T-helper 2 cell treated with Interferon-gamma antibody and Interleukin-4, amounts not matched to agents 100 ng/mL and 5 ng/mL, for 36 hours (primary cell): ENCODE results near the gene ARHGAP10. TPM values are rescaled to one million over a fixed set of nuclear protein-coding genes. Genes with fewer than 3 reads are reported as not detected.

Source experiments
- intact Hi-C: fragments of 100-400 bp; cut with micrococcal nuclease; formaldehyde crosslinking; loops from one replicate; pipeline ENCODE4 v1.15.1; 2023
- total RNA-seq: library from RNA; stranded (reverse); gene quantifications from 2 replicates; pipeline ENCODE4 v1.2.3, GENCODE V29; 2022

ARHGAP10 gene
- total RNA-seq, 1 donor from 2014 or later, result 21.7 TPM

DNA sequence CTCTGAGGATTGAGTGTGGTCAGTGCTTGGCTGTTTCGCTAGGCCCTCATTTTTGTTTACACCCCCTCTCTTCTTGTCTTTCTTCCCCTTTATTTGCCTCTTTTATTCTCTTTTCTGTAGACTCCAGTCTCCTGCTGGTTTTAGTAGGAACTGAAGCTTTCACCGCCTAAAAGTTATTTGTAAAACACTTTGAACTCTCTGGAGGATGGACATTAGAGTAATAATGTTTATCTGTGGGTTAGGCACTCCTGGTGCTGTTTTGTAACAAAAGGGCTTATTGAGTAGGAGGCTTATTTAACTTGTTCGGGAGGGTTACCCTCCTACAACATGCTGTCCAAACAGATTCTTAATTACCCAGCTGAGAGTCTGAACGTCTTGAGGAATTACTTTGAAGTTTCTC, 1.6 kb upstream of the ARHGAP10 start:
- intact Hi-C loops, result loop anchor here (5.0 kb wide), 1 partner anchor 712 kb away; the partner anchor contains the start of gene NR3C2

DNA sequence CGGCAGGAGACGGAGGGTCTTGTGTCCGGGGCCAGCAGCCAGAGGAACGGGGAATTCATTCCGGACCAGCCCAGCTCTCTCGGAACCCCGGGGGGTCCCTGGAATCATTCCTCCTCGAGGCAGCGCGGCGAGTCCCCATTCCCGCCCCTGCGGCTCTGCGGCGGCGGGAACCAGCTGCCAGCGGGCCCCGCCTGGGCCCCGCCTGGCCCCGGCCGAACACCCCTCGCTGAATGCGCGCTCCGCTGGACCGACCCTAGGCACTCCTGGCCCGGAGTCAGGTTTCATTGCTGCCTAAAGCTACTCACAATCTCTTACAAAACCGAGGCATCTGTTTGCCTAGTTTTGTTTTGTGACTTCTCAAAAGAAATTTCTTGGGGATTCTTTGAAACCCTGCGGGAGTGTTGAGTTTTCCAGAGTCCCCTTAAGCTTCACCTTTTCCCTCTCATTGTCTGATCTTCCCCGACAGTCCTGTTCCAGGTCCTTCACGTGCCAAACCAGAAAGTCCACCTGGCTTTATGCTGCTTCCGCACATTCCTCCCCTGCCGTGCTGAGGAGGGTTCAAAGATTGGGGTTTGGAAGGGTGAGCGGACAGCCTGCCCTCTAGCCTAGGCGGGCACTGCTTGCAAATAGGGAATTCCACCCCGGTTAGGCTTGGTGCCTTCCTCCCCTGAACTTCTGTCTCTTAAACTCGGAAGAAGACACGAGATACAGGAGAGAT, 789 bp downstream of the ARHGAP10 start:
- intact Hi-C loops, result loop anchor here (1.0 to 5.0 kb wide), 3 partner anchors 9 to 710 kb away; partner anchors contain the start of gene NR3C2

DNA sequence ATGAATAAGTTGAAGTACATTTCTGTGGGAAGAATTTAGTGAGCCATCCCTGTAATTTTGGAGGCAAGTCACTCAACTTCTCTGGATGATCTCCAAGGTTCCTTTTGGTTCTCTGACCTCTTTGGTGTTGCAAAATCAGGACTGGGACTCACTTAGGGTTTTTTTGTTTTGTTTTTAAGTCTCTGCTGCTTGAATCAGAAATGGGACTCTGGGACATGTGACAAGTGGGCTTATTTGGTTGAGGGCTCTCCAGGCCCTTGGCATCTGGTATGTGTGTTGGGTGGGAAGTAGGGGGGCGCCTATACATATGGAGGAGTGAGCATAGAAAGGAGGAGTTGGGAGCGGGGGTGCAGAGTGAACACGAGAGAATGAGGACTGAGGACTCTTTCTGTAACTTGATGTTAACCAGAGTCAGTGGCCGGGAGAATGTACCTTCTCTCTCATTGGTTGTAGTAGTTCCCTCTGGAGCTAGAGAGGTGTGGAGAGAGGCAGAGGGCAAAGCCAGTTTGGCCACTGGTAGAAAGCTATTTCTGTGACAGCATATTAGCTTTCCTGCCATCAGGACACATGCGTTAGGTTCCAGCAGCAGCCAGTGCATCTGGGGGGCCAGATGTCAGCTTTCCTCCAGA, 1.9 kb downstream of the ARHGAP10 start:
- intact Hi-C loops, result loop anchor here (1.0 to 5.0 kb wide), 2 partner anchors 7 to 708 kb away; partner anchors contain the start of gene NR3C2

GRCh38 chr4:147734496-147734895, 2.6 kb downstream of the ARHGAP10 start:
- intact Hi-C loops, result loop anchor here (5.0 kb wide), 1 partner anchor 708 kb away; the partner anchor contains the start of gene NR3C2

DNA sequence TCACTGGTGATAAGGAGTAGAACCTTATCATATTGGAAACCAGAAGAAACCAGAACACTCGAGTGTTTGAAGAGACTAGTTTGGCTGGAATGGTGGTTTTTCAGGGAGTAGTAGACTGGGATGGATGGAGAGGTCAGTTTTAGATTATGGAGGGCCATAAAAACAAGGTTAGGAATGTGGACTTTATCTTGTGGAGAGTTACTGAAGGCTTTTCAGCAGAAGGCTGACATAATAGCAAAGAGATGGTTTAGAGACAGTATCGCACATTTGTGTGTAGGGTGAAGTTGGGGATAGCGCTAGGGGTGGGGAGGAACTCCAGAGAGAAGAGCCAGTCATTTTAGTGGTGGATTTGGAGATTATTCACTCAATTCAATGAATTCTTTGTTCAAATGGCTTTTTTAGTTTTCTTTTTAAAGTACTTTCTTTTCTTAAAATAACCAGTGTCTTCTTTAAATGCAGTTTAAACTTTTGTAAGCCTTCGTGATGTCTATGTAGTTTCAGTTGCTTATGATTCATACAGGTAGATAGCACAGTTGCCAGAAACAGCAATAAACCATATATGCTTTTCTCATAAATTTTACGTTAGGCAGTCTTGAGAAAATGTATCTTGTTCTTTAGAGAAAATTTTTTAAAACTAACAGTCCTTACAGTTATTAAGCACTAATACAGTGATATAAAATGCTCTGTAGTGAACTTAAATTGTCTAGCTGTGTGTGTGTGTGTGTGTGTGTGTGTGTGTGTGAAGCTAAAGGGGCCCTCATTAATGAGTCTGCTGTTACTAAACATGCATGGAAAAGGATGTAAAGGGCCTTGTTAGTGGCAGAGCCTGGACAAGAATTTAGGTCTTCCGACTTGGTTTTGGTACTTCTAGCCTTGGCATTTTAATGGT, 3.8 kb downstream of the ARHGAP10 start:
- intact Hi-C loops, result no loop called here

- intact Hi-C loops, result no loop called here
These were observed 4.6 kb downstream of the ARHGAP10 start for GRCh38 chr4:147736458-147736857.

- intact Hi-C loops, result no loop called here
These were observed 5.7 kb downstream of the ARHGAP10 start for GRCh38 chr4:147737623-147738022.

DNA sequence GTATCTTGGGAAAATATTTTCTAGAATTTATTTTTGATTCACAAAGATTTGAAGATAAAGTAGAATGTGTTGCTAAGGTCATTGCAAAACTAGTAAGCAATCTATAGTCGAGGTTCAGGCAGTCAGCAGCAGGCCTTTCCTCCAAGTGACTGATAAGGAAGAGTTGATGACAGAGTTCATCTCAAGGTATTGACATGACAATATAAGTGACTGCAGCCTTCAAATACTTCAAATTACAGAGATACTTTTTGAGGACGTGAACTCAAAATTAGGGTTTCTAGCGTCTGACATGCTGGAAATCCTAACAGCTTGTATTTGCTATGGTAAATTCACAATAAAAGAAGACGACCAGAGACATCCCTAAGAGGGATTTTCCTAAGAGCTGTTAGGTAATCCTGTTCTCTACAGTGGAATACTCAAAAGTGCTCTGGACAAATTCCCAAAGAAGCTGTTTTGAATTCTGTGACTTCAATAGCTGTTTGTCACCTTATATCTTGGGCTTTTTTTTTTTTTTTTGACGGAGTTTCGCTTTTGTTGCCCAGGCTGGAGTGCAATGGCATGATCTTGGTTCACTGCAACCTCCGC, 7.4 kb downstream of the ARHGAP10 start:
- intact Hi-C loops, result no loop called here

- intact Hi-C loops, result no loop called here
These were observed 8.3 kb downstream of the ARHGAP10 start for GRCh38 chr4:147740176-147740575.

GRCh38 chr4:147741190-147741788, 9.4 kb downstream of the ARHGAP10 start:
- intact Hi-C loops, result loop anchor here (1.0 kb wide), 1 partner anchor 8 kb away; no protein-coding TSS in a partner anchor

GRCh38 chr4:147747787-147748454, 16.0 kb downstream of the ARHGAP10 start:
- intact Hi-C loops, result no loop called here

GRCh38 chr4:147749811-147750321, 18.0 kb downstream of the ARHGAP10 start:
- intact Hi-C loops, result no loop called here

GRCh38 chr4:147753047-147753446, 21.2 kb downstream of the ARHGAP10 start:
- intact Hi-C loops, result no loop called here

GRCh38 chr4:147754037-147754445, 22.2 kb downstream of the ARHGAP10 start:
- intact Hi-C loops, result no loop called here

DNA sequence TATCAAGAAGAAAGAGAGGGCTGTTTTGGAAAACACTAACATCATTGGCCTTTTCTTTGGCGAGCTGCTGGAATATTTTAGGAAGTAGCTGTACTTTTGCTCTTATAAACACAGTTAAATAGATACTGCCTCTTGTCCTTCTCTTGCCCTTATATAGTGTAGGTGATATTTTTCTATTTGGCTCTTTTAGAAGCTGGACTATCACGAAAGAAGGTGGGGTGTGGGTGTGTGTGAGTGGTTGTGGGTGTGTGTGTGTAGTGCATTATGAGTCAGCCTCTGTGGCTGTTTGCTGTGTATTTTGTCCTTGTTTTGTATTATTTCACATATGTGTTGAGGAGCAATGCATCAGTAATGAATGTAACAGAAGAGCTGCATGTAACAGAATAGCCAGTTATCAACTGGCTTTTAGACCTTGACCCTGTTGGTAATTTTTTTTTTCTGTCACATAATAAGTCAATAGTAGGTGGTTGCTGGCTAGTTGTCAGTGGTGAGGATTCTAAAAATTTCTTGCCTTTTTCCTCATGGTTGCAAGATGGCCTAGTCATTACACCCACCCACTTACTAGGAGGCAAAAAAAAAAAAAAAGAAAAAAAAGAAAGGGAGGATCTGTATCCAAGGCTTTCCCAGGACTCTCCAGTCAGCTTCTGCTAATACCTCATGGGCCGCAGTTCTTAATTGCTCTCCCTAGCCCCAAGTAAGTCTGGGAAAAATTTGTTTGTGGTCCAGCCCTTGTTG, 23.8 kb downstream of the ARHGAP10 start:
- intact Hi-C loops, result no loop called here

DNA sequence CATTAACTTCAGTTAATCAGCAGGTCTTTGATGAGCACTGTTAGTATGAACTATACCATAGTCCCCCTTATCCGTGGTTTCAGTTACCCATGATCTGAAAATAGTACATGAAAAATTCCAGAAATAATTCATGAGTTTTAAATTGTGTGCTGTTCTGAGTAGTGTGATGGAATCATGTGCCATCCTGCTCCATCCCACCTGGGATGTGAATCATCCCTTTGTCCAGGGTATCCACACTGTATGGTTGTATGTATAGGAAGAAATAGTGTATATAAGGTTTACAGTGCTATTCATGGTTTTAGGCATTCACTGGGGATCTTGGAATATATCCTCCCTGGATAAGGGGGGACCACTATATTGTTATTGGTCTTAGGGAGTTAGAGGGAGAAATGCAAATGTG, 24.5 kb downstream of the ARHGAP10 start:
- intact Hi-C loops, result no loop called here

GRCh38 chr4:147760176-147760575, 28.3 kb downstream of the ARHGAP10 start:
- intact Hi-C loops, result no loop called here

GRCh38 chr4:147760695-147761094, 28.8 kb downstream of the ARHGAP10 start:
- intact Hi-C loops, result no loop called here

- intact Hi-C loops, result no loop called here
These were observed 29.5 kb downstream of the ARHGAP10 start for GRCh38 chr4:147761218-147761883.
